Activated CD4-positive, alpha-beta T cell treated with anti-CD3 and anti-CD28 coated beads, Interleukin-2, amount 10 ng/mL, durations not matched to agents 7 days and 5 days (primary cell): ENCODE results near the gene SPTBN4. TPM values are rescaled to one million over a fixed set of nuclear protein-coding genes. Genes with fewer than 3 reads are reported as not detected.
"Not testable (repeated sequence)": the region's sequence is repeated elsewhere in the genome, so short reads cannot be mapped to it uniquely, and the experiment has no call there.

Experiments used
- CTCF ChIA-PET: fragments of 350-600 bp; sonication (Branson Sonifier 250); formaldehyde crosslinking; loops from one replicate; lab custom pipeline; 2021; ENCODE audit warnings: antibody characterized with exemption; lab: Charles Lee
- POLR2A ChIA-PET: fragments of 350-600 bp; sonication (Branson Sonifier 250); formaldehyde crosslinking; loops from one replicate; lab custom pipeline; 2021; ENCODE audit warnings: antibody characterized with exemption; lab: Charles Lee
- DNase-seq: peaks from one replicate; pipeline ENCODE4 v3.0.0-alpha.2; 2020
- H3K27ac Mint-ChIP-seq: one replicate; pipeline ENCODE4 v1.8.0; 2021; ENCODE audit warnings: mild to moderate bottlenecking, moderate library complexity, mixed read lengths
- H3K27me3 Mint-ChIP-seq: one replicate; pipeline ENCODE4 v1.8.0; 2021; ENCODE audit warnings: mixed read lengths
- H3K36me3 Mint-ChIP-seq: one replicate; pipeline ENCODE4 v1.8.0; 2021; ENCODE audit warnings: low read depth, mixed read lengths
- H3K4me1 Mint-ChIP-seq: one replicate; pipeline ENCODE4 v1.8.0; 2021; ENCODE audit warnings: mixed read lengths
- H3K4me3 Mint-ChIP-seq: one replicate; pipeline ENCODE4 v1.8.0; 2021; ENCODE audit warnings: mild to moderate bottlenecking, moderate library complexity, mixed read lengths
- H3K9me3 Mint-ChIP-seq: one replicate; pipeline ENCODE4 v1.8.0; 2021; ENCODE audit warnings: mixed read lengths
- total RNA-seq, 2 experiments: library from RNA; stranded (reverse); gene quantifications; one replicate each; pipeline ENCODE4 v1.2.3, GENCODE V29; 2021

The SPTBN4 gene
- total RNA-seq, 2 experiments from 2014 or later, result 0.23 to 0.50 TPM

GRCh38 chr19:40443131-40443999 is 23.4 kb upstream of the SPTBN4 start:
- H3K4me1 Mint-ChIP-seq, result peaks cover 19% of the 10 kb centered on the region
- H3K27ac Mint-ChIP-seq, result peak overlapping the region; percentile 96
- H3K9me3 Mint-ChIP-seq, result no peaks in the 10 kb centered on the region
- no peaks in the 10 kb centered on the region for H3K27me3 Mint-ChIP-seq
- DNase-seq, result peak; percentile 100
- ChIA-PET POLR2A (interaction anchor here (0.6 kb wide), 1 partner anchor 854 kb away, joined by 3 read pairs; no protein-coding TSS in a partner anchor), CTCF (interaction anchor here (0.6 to 3.1 kb wide), 11 partner anchors 10 to 1013 kb away, joined by 3 to 16 read pairs (median 3); partner anchors contain the start of genes BLVRB, SERTAD1 and SPTBN4)
- H3K4me3 Mint-ChIP-seq, result peak overlapping the region; percentile 97
- peaks cover 9% of the 10 kb centered on the region for H3K36me3 Mint-ChIP-seq

DNA sequence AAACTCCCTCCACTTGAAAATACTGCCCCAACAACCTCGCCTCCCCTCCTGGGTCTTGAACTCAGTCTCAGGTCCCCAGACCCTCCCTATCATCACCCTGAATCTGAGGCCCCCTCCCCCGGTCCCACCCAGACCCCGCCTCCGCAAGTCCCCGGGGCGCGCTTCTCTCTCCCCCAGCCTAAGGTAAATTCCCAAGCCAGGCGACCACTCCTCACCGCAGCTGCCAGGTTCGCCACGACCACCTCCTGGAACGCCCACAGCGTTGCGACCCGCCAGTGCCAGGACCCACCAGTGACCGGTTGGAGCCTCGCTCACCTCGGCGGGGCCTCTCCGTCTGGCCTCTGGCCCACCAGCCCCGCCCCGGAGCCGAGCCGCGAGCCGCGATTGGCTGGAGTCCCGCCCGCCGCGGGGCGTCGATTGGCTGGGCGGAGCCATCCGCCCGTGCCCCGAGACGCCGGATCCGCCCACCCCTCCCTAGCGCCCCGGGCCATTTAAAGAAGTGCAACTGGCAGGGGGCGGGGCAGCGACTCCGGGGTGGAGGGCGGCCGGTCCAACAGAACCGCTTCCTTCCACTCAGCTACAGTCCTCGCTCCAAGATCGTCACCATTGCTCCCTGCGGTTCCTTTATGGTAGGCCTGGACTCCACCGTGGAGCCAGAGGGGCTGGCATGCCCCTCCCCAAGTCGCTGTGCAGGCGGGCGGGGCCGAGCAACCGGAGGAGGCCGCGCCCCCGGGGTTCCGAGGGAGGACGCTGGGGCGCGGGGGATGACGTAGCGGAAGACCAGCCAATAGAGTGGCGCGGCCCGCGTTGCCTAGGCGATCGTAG is 22.6 kb upstream of the SPTBN4 start, which contains the start of gene SERTAD3:
TSS of gene SERTAD3 (minus strand) at position 336 of the 825 bp plus-strand sequence. CDS start 2,255 bp downstream, outside the sequence.
- POLR2A ChIA-PET, result no interaction called here
- H3K4me1 Mint-ChIP-seq, result peaks cover 19% of the 10 kb centered on the region
- H3K27ac Mint-ChIP-seq, result peak within 1 kb of the TSS; percentile 96
- peaks cover 9% of the 10 kb centered on the region for H3K36me3 Mint-ChIP-seq
- no peaks in the 10 kb centered on the region for H3K27me3 Mint-ChIP-seq
- DNase-seq, result peak; percentile 97
- peak within 1 kb of the TSS; percentile 97 for H3K4me3 Mint-ChIP-seq
- no peaks in the 10 kb centered on the region for H3K9me3 Mint-ChIP-seq
- CTCF ChIA-PET, result interaction anchor here (2.4 to 3.1 kb wide), 3 partner anchors 18 to 23 kb away, joined by 7 to 16 read pairs (median 14); partner anchors contain the start of genes BLVRB, SERTAD1 and SPTBN4

DNA sequence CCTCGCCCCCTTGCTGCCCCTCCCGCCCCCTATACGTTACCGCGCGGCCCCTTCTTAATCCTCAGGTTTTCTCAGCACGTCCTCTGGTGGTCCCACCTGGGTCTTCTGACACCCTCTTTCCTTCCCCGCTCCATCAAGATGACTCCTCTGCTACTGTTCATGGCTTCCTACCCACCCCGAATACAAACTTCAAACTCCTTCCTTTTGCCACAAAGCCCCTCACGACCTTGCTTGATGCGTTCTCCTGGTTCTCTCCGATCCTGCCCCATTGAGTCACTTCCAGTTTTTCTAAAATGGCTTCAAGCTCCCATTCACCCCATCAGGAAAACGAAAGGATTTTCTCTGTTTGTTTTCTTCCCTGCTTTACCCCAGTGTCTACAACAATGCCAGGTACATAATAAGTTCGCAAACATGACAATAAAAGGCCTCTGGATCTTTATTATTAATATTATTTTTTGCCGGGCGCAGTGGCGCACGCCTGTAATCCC is 21.9 kb upstream of the SPTBN4 start:
- POLR2A ChIA-PET, result no interaction called here
- peaks cover 19% of the 10 kb centered on the region for H3K4me1 Mint-ChIP-seq
- CTCF ChIA-PET, result no interaction called here

GRCh38 chr19:40445780-40446262 is 21.0 kb upstream of the SPTBN4 start:
- ChIA-PET CTCF (interaction anchor here (0.6 to 1.3 kb wide), 2 partner anchors 9 to 20 kb away, joined by 3 to 4 read pairs; partner anchors contain the start of gene BLVRB), POLR2A (no interaction called here)
- Mint-ChIP-seq H3K9me3 (no peaks in the 10 kb centered on the region), H3K27me3 (no peaks in the 10 kb centered on the region), H3K27ac (no peak overlapping the region), H3K36me3 (peaks cover 8% of the 10 kb centered on the region), H3K4me3 (peak overlapping the region; percentile 41), H3K4me1 (peaks cover 19% of the 10 kb centered on the region)
- DNase-seq, result no peak

More for the DNA sequence above, 21.9 kb upstream of the SPTBN4 start:
- no peak for DNase-seq
- no peaks in the 10 kb centered on the region for H3K27me3 Mint-ChIP-seq
- peak overlapping the region; percentile 96 for H3K27ac Mint-ChIP-seq
- peaks cover 12% of the 10 kb centered on the region for H3K36me3 Mint-ChIP-seq
- no peaks in the 10 kb centered on the region for H3K9me3 Mint-ChIP-seq
- H3K4me3 Mint-ChIP-seq, result peak overlapping the region; percentile 97

GRCh38 chr19:40446263-40446784 is 20.5 kb upstream of the SPTBN4 start:
- Mint-ChIP-seq H3K4me3 (no peak overlapping the region), H3K4me1 (peaks cover 19% of the 10 kb centered on the region), H3K27me3 (no peaks in the 10 kb centered on the region), H3K36me3 (peaks cover 4% of the 10 kb centered on the region), H3K27ac (peak overlapping the region; percentile 10), H3K9me3 (no peaks in the 10 kb centered on the region)
- DNase-seq, result no peak
- CTCF ChIA-PET, result interaction anchor here (0.6 to 1.6 kb wide), 3 partner anchors 10 to 20 kb away, joined by 3 to 4 read pairs (median 3); partner anchors contain the start of gene BLVRB
- POLR2A ChIA-PET, result no interaction called here

GRCh38 chr19:40449506-40449905 is 17.3 kb upstream of the SPTBN4 start:
- Mint-ChIP-seq H3K4me1 (peaks cover 7% of the 10 kb centered on the region), H3K27me3 (no peaks in the 10 kb centered on the region), H3K36me3 (peaks cover 3% of the 10 kb centered on the region), H3K9me3 (no peaks in the 10 kb centered on the region), H3K27ac (no peak overlapping the region), H3K4me3 (no peak overlapping the region)
- CTCF ChIA-PET, result no interaction called here
- DNase-seq, result no peak
- POLR2A ChIA-PET, result no interaction called here

GRCh38 chr19:40450664-40451063 is 16.1 kb upstream of the SPTBN4 start:
- CTCF ChIA-PET, result interaction anchor here (0.6 to 5.8 kb wide), 4 partner anchors 10 to 792 kb away, joined by 3 to 35 read pairs (median 4); partner anchors contain the start of genes BLVRB and SPTBN4
- Mint-ChIP-seq H3K36me3 (peaks cover 3% of the 10 kb centered on the region), H3K9me3 (no peaks in the 10 kb centered on the region), H3K4me3 (no peak overlapping the region), H3K27me3 (no peaks in the 10 kb centered on the region), H3K27ac (no peak overlapping the region), H3K4me1 (peaks cover under 1% of the 10 kb centered on the region)
- no peak for DNase-seq
- POLR2A ChIA-PET, result no interaction called here

- Mint-ChIP-seq H3K27ac (no peak overlapping the region), H3K4me1 (no peaks in the 10 kb centered on the region), H3K36me3 (peaks cover 3% of the 10 kb centered on the region), H3K4me3 (no peak overlapping the region), H3K9me3 (no peaks in the 10 kb centered on the region), H3K27me3 (no peaks in the 10 kb centered on the region)
- ChIA-PET CTCF (interaction anchor here (5.8 kb wide), 1 partner anchor 12 kb away, joined by 35 read pairs; the partner anchor contains the start of genes BLVRB and SPTBN4), POLR2A (no interaction called here)
- no peak for DNase-seq
Observed at GRCh38 chr19:40452016-40452415, 14.8 kb upstream of the SPTBN4 start.

DNA sequence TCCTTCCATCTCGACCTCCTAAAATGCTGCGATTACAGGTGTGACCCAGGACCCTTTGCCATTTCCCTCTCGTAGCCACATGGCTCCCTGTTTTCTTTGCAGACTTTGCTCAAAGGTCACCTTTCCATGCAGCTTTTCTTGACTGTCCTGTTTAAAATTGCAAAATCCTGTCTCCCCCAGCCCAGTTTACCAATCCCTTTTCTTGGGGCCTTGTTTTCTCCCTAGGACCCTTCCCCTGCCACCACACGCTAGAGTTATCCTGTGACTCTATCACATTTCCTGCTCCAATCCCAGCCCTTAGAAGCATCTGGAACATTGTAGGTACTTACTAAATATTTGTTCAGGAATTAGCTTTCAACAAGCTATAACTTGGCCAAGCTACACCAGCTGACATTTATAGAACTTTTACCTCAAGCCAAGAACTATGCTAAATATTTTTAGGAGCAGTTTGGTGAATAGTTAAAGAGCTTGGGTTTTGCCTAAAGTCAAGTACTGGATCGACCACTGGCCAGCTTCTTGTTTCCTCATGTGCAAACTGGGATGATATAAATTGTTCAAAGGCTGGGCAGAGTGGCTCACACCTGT is 13.6 kb upstream of the SPTBN4 start:
- no peaks in the 10 kb centered on the region for H3K9me3 Mint-ChIP-seq
- ChIA-PET CTCF (interaction anchor here (1.3 to 5.8 kb wide), 2 partner anchors 11 to 32 kb away, joined by 4 to 35 read pairs; partner anchors contain the start of genes BLVRB and SPTBN4), POLR2A (no interaction called here)
- H3K27ac Mint-ChIP-seq, result no peak overlapping the region
- DNase-seq, result no peak
- H3K36me3 Mint-ChIP-seq, result peaks cover 3% of the 10 kb centered on the region
- H3K27me3 Mint-ChIP-seq, result no peaks in the 10 kb centered on the region
- no peaks in the 10 kb centered on the region for H3K4me1 Mint-ChIP-seq
- H3K4me3 Mint-ChIP-seq, result no peak overlapping the region

- H3K27me3 Mint-ChIP-seq, H3K4me1 Mint-ChIP-seq, H3K36me3 Mint-ChIP-seq, H3K9me3 Mint-ChIP-seq, POLR2A ChIA-PET, DNase-seq, H3K4me3 Mint-ChIP-seq: not testable (repeated sequence)
- CTCF ChIA-PET, result interaction anchor here (1.3 to 5.8 kb wide), 2 partner anchors 10 to 33 kb away, joined by 4 to 35 read pairs; partner anchors contain the start of genes BLVRB and SPTBN4
- H3K27ac Mint-ChIP-seq, result peak overlapping the region; percentile 9
Observed at GRCh38 chr19:40453943-40454342, 12.9 kb upstream of the SPTBN4 start.

GRCh38 chr19:40457048-40457447 is 9.8 kb upstream of the SPTBN4 start:
- Mint-ChIP-seq H3K36me3 (no peaks in the 10 kb centered on the region), H3K4me3 (no peak overlapping the region), H3K4me1 (peaks cover 6% of the 10 kb centered on the region), H3K27ac (no peak overlapping the region), H3K27me3 (no peaks in the 10 kb centered on the region), H3K9me3 (no peaks in the 10 kb centered on the region)
- ChIA-PET CTCF (interaction anchor here (0.6 to 1.5 kb wide), 3 partner anchors 10 to 25 kb away, joined by 3 read pairs; no protein-coding TSS in a partner anchor), POLR2A (no interaction called here)
- DNase-seq, result no peak
